HL-60 (cell line): ENCODE results near the gene SMYD2.

Source experiments
- CTCF ChIP-seq: IDR thresholded peaks from one replicate; pipeline ENCODE4 v1.5.1; 2011; ENCODE audit warnings: low read length, control low read depth, inconsistent platforms; ENCODE audit not compliant: insufficient read depth
- GABPA ChIP-seq: IDR thresholded peaks from 2 replicates; pipeline ENCODE4 v1.6.1; 2012; ENCODE audit warnings: low read depth
- REST ChIP-seq: IDR thresholded peaks from 2 replicates; pipeline ENCODE4 v1.6.1; 2012; ENCODE audit warnings: low read depth; ENCODE audit not compliant: insufficient replicate concordance

DNA sequence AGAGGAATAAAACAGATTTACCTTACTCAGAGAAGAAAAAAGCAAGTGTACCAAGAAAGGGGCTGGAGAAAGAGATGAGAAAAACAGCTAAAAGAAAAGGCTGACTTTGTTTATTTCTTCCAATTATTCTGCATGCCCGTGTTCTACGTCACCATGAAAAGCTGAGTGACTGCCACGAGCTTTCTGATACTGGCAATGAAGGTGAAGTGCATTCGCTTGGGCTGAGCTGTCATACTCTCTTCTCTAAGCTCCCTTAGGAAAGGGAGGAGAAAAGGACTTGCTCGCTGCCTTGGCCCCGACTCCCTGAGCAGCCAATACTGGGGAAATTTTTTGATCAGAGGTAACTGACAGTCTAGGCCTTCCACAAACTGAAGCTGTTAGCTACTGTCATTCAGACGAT lies 105.4 kb downstream of the SMYD2 start:
- no peak for TF ChIP-seq REST
- no peak for TF ChIP-seq CTCF
- no peak for TF ChIP-seq GABPA
